Transverse colon (tissue), 4 donors: ENCODE data around the gene LRRC8D.

Experiments
- EP300 ChIP-seq: sonication (generic); formaldehyde crosslinking; IDR thresholded peaks from one replicate; pipeline ENCODE4 v1.6.1; 2017; ENCODE audit warnings: antibody characterized with exemption, low read depth
- POLR2AphosphoS5 ChIP-seq, 3 donors: sonication (generic); formaldehyde crosslinking; IDR thresholded peaks; one replicate each; pipeline ENCODE4 v1.6.1; 2016; ENCODE audit warnings: antibody characterized with exemption in 3 of 3
- TF ChIP-seq, protein P1 (sequence below), 5 experiments: fragments of 200-600 bp in 3 of 5; fragments of 450-650 bp in 2 of 5; sonication (generic) in 3 of 5; IDR thresholded peaks; 1 replicate in 2 of 5; 2 replicates in 3 of 5; pipeline ENCODE4 v1.5.1; 2016 to 2017; ENCODE audit warnings: antibody characterized with exemption in 5 of 5, inconsistent platforms in 3 of 5, mild to moderate bottlenecking in 2 of 5, moderate library complexity in 1 of 5

DNA sequence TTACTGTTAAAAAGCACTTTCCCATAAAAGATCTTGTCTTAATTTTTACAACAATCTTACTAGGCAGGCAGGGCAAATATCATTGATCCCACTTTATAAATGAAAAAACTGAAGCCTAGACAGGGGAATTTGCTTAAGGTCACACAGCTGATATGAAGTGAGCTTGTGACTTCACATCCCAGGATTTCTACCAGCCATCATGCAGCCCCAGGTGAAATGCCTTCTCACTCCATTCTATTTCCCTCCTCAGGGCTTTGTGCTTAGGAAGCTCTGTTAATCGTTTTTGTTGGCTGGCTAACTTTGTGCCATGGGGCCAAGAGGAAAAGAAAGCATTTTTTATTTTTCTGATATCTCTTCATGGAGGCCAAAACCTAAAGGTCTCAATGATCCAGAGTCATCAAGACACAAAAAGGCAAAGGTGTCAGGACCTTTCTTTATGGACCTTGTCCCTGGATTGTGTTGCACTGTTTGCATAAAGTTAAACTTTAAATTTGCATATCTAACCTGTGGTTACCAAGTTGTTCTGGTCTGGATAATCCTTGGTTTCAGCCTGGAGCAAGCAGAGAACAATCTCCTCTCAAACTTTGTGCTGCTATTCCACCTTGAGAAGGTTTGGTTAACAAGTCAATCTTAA is 129.3 kb downstream of the LRRC8D start:
- TF ChIP-seq EP300 (no peak), POLR2AphosphoS5 (IDR thresholded peaks at IDR 0.05) (no peak)
- TF ChIP-seq, protein P1, sequence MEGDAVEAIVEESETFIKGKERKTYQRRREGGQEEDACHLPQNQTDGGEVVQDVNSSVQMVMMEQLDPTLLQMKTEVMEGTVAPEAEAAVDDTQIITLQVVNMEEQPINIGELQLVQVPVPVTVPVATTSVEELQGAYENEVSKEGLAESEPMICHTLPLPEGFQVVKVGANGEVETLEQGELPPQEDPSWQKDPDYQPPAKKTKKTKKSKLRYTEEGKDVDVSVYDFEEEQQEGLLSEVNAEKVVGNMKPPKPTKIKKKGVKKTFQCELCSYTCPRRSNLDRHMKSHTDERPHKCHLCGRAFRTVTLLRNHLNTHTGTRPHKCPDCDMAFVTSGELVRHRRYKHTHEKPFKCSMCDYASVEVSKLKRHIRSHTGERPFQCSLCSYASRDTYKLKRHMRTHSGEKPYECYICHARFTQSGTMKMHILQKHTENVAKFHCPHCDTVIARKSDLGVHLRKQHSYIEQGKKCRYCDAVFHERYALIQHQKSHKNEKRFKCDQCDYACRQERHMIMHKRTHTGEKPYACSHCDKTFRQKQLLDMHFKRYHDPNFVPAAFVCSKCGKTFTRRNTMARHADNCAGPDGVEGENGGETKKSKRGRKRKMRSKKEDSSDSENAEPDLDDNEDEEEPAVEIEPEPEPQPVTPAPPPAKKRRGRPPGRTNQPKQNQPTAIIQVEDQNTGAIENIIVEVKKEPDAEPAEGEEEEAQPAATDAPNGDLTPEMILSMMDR (IDR thresholded peaks at IDR 0.05), result no peak
